Measurements from ENCODE around the gene PRAF2.

The PRAF2 gene

GRCh38 chrX:49079489-49080428 is 6.0 kb upstream of the PRAF2 start, which contains the start of gene WDR45:
Gene WDR45, minus strand, starts transcription at chrX:49079887. Its CDS starts 1,792 bp downstream, at chrX:49078095.
- Histone ChIP-seq H3K4me3 (peak within 1 kb of the TSS; percentile 49 to 68 (median 59)), H3K27ac (peak within 1 kb of the TSS; percentile 80 to 97 (median 91))

GRCh38 chrX:49077941-49078340 is 4.1 kb upstream of the PRAF2 start:
- Histone ChIP-seq H3K27ac (peak overlapping the region in 1 of 21 experiments; percentile 93), H3K4me3 (no peak overlapping the region)

- H3K4me3 ChIP-seq = no peak overlapping the region
- H3K27ac ChIP-seq = no peak overlapping the region
Observed at GRCh38 chrX:49075347-49075746, 1.5 kb upstream of the PRAF2 start.

- peak overlapping the region in 6 of 7 experiments; percentile 21 to 53 (median 37) for H3K4me3 ChIP-seq
- H3K27ac ChIP-seq = peak overlapping the region in 1 of 21 experiments; percentile 31
Observed at GRCh38 chrX:49072712-49073095, 1.1 kb downstream of the PRAF2 start.

GRCh38 chrX:49071877-49072711 is 1.7 kb downstream of the PRAF2 start:
- H3K27ac ChIP-seq = peak overlapping the region in 1 of 21 experiments; percentile 31
- peak overlapping the region in 6 of 7 experiments; percentile 21 to 53 (median 37) for H3K4me3 ChIP-seq

- H3K4me3 ChIP-seq = no peak overlapping the region
- no peak overlapping the region for H3K27ac ChIP-seq
Observed at GRCh38 chrX:49070988-49071387, 2.8 kb downstream of the PRAF2 start.

GRCh38 chrX:49069038-49069437 is 4.8 kb downstream of the PRAF2 start:
- Histone ChIP-seq H3K27ac (no peak overlapping the region), H3K4me3 (no peak overlapping the region)

GRCh38 chrX:49067285-49068120 is 6.3 kb downstream of the PRAF2 start:
- no peak overlapping the region for H3K4me3 ChIP-seq
- H3K27ac ChIP-seq = no peak overlapping the region

- H3K27ac ChIP-seq = no peak overlapping the region
- H3K4me3 ChIP-seq = no peak overlapping the region
Observed at GRCh38 chrX:49066690-49067089, 7.1 kb downstream of the PRAF2 start.

GRCh38 chrX:49066278-49066677 is 7.5 kb downstream of the PRAF2 start:
- H3K27ac ChIP-seq = no peak overlapping the region
- H3K4me3 ChIP-seq = no peak overlapping the region

- Histone ChIP-seq H3K4me3 (no peak overlapping the region), H3K27ac (no peak overlapping the region)
Observed at GRCh38 chrX:49064735-49065134, 9.1 kb downstream of the PRAF2 start.

- no peak overlapping the region for H3K27ac ChIP-seq
- no peak overlapping the region for H3K4me3 ChIP-seq
Observed at GRCh38 chrX:49064303-49064702, 9.5 kb downstream of the PRAF2 start.

GRCh38 chrX:49063715-49064114 is 10.1 kb downstream of the PRAF2 start:
- H3K27ac ChIP-seq = no peak overlapping the region
- no peak overlapping the region for H3K4me3 ChIP-seq

- Histone ChIP-seq H3K27ac (no peak overlapping the region), H3K4me3 (no peak overlapping the region)
Observed at GRCh38 chrX:49061916-49062315, 11.9 kb downstream of the PRAF2 start.

GRCh38 chrX:49061490-49061889 is 12.3 kb downstream of the PRAF2 start:
- Histone ChIP-seq H3K4me3 (no peak overlapping the region), H3K27ac (no peak overlapping the region)

- H3K27ac ChIP-seq = peak overlapping the region in 1 of 21 experiments; percentile 22
- no peak overlapping the region for H3K4me3 ChIP-seq
Observed at GRCh38 chrX:49060914-49061313, 12.9 kb downstream of the PRAF2 start.

- Histone ChIP-seq H3K4me3 (peak overlapping the region; percentile 20 to 43 (median 33)), H3K27ac (peak overlapping the region in 16 of 21 experiments; percentile 10 to 84 (median 74))
Observed at GRCh38 chrX:49059681-49060085, 14.1 kb downstream of the PRAF2 start.

- H3K4me3 ChIP-seq = peak overlapping the region; percentile 20 to 43 (median 33)
- peak overlapping the region in 19 of 21 experiments; percentile 13 to 84 (median 73) for H3K27ac ChIP-seq
Observed at GRCh38 chrX:49059201-49059600, 14.6 kb downstream of the PRAF2 start.

- H3K4me3 ChIP-seq = peak within 1 kb of the TSS; percentile 20 to 43 (median 33)
- peak within 1 kb of the TSS in 19 of 21 experiments; percentile 13 to 84 (median 73) for H3K27ac ChIP-seq
Observed at GRCh38 chrX:49058794-49059193, 15.0 kb downstream of the PRAF2 start, which contains the start of gene CCDC120. Gene CCDC120, plus strand, starts transcription at chrX:49058999. Its CDS starts 3,043 bp downstream, at chrX:49062042.
